HEK293 (cell line): ENCODE data around the gene VAV3.

Source experiments
- CTCF ChIA-PET: fragments of 350-600 bp; formaldehyde crosslinking; extraction: SDS; loops from one replicate; lab custom pipeline; 2021; ENCODE audit warnings: antibody characterized with exemption; lab: Yijun Ruan, JAX
- POLR2A ChIA-PET: fragments of 300-600 bp; formaldehyde crosslinking; extraction: SDS; loops from one replicate; lab custom pipeline; 2020; ENCODE audit warnings: antibody characterized with exemption, inconsistent platforms; lab: Yijun Ruan, JAX
- H3K27ac ChIP-seq: fragments of 200-500 bp; sonication (Bioruptor generic); 2 replicates; pipeline ENCODE4 v1.5.1; 2014; ENCODE audit warnings: low read depth, low read length, control low read depth, inconsistent platforms; ENCODE audit errors: extremely low read depth
- H3K36me3 ChIP-seq, 2 experiments: fragments of 200-500 bp in 1 of 2; sonication (Bioruptor generic) in 1 of 2; 1 replicate in 1 of 2; 2 replicates in 1 of 2; pipeline ENCODE4 v1.5.1; 2014 to 2017; ENCODE audit warnings: inconsistent platforms in 2 of 2, low read length in 2 of 2; ENCODE audit not compliant: control insufficient read depth in 2 of 2, insufficient read depth in 1 of 2
- H3K4me1 ChIP-seq: fragments of 200-500 bp; sonication (Bioruptor generic); 2 replicates; pipeline ENCODE4 v1.5.1; 2014; ENCODE audit warnings: mild to moderate bottlenecking, low read length, inconsistent platforms; ENCODE audit not compliant: control insufficient read depth, insufficient read depth
- H3K4me3 ChIP-seq: 2 replicates; pipeline ENCODE4 v1.5.1; 2011; ENCODE audit warnings: low read depth, mild to moderate bottlenecking, control low read depth, low read length, moderate library complexity
- H3K9me3 ChIP-seq: fragments of 200-500 bp; sonication (Bioruptor generic); 2 replicates; pipeline ENCODE4 v1.5.1; 2014; ENCODE audit warnings: low read depth, low read length, inconsistent platforms; ENCODE audit not compliant: control insufficient read depth, insufficient read depth
- BCL11A ChIP-seq: fragments of 450-650 bp; formaldehyde crosslinking; IDR thresholded peaks from 2 replicates; pipeline ENCODE4 v1.5.1; 2016; ENCODE audit warnings: low read depth, missing biosample characterization, missing genetic modification characterization
- EGR2 ChIP-seq: fragments of 450-650 bp; formaldehyde crosslinking; IDR thresholded peaks from 2 replicates; pipeline ENCODE4 v1.5.1; 2016; ENCODE audit warnings: low read depth, missing biosample characterization, missing genetic modification characterization
- ELK4 ChIP-seq: IDR thresholded peaks from 2 replicates; pipeline ENCODE4 v1.6.1; 2011; ENCODE audit warnings: mild to moderate bottlenecking, low read depth, low read length, borderline replicate concordance
- GFI1B ChIP-seq: fragments of 450-650 bp; formaldehyde crosslinking; IDR thresholded peaks from 2 replicates; pipeline ENCODE4 v1.5.1; 2016; ENCODE audit warnings: missing biosample characterization, missing genetic modification characterization
- HOXA7 ChIP-seq: sonication (generic); formaldehyde crosslinking; IDR thresholded peaks from 2 replicates; pipeline ENCODE4 v1.8.1; 2022; ENCODE audit warnings: missing genetic modification reagents, borderline replicate concordance
- KLF1 ChIP-seq: fragments of 450-650 bp; formaldehyde crosslinking; IDR thresholded peaks from 2 replicates; pipeline ENCODE4 v1.5.1; 2016; ENCODE audit warnings: missing biosample characterization, missing genetic modification characterization
- OSR2 ChIP-seq: fragments of 450-650 bp; formaldehyde crosslinking; IDR thresholded peaks from 2 replicates; pipeline ENCODE4 v1.5.1; 2016; ENCODE audit warnings: missing biosample characterization, missing genetic modification characterization
- REST ChIP-seq: fragments of 450-650 bp; formaldehyde crosslinking; IDR thresholded peaks from 2 replicates; pipeline ENCODE4 v1.5.1; 2016; ENCODE audit warnings: missing biosample characterization, missing genetic modification characterization
- SALL2 ChIP-seq: fragments of 450-650 bp; formaldehyde crosslinking; IDR thresholded peaks from 2 replicates; pipeline ENCODE4 v1.5.0; 2017; ENCODE audit warnings: missing biosample characterization, mild to moderate bottlenecking, missing genetic modification characterization, borderline replicate concordance
- SETDB1 ChIP-seq: IDR thresholded peaks from one replicate; pipeline ENCODE4 v1.6.1; 2017; ENCODE audit warnings: mild to moderate bottlenecking, low read length, moderate library complexity, mixed read lengths; ENCODE audit not compliant: insufficient read length
- SP3 ChIP-seq: fragments of 450-650 bp; formaldehyde crosslinking; IDR thresholded peaks from 2 replicates; pipeline ENCODE4 v1.5.1; 2016; ENCODE audit warnings: missing biosample characterization, missing genetic modification characterization
- ZBTB1 ChIP-seq: fragments of 450-650 bp; formaldehyde crosslinking; IDR thresholded peaks from 2 replicates; pipeline ENCODE4 v1.5.1; 2016; ENCODE audit warnings: missing biosample characterization, missing genetic modification characterization
- ZBTB21 ChIP-seq: fragments of 450-650 bp; formaldehyde crosslinking; IDR thresholded peaks from 2 replicates; pipeline ENCODE4 v1.5.1; 2017; ENCODE audit warnings: missing biosample characterization, missing genetic modification characterization
- ZBTB44 ChIP-seq: fragments of 450-650 bp; IDR thresholded peaks from 2 replicates; pipeline ENCODE4 v1.5.1; 2018; ENCODE audit warnings: missing biosample characterization, mild to moderate bottlenecking, missing genetic modification characterization
- ZBTB48 ChIP-seq: fragments of 450-650 bp; formaldehyde crosslinking; IDR thresholded peaks from 2 replicates; pipeline ENCODE4 v1.5.1; 2016; ENCODE audit warnings: missing biosample characterization, missing genetic modification characterization
- ZNF10 ChIP-seq: fragments of 450-650 bp; formaldehyde crosslinking; IDR thresholded peaks from 2 replicates; pipeline ENCODE4 v1.5.1; 2017; ENCODE audit warnings: missing biosample characterization, missing genetic modification characterization
- ZNF202 ChIP-seq: fragments of 450-650 bp; formaldehyde crosslinking; IDR thresholded peaks from 2 replicates; pipeline ENCODE4 v1.5.1; 2016; ENCODE audit warnings: missing biosample characterization, missing genetic modification characterization, borderline replicate concordance
- ZNF223 ChIP-seq: fragments of 450-650 bp; formaldehyde crosslinking; IDR thresholded peaks from 2 replicates; pipeline ENCODE4 v1.5.1; 2016; ENCODE audit warnings: missing biosample characterization, missing genetic modification characterization
- ZNF239 ChIP-seq: fragments of 450-650 bp; formaldehyde crosslinking; IDR thresholded peaks from 2 replicates; pipeline ENCODE4 v1.5.1; 2016; ENCODE audit warnings: missing biosample characterization, missing genetic modification characterization
- ZNF341 ChIP-seq: fragments of 450-650 bp; formaldehyde crosslinking; IDR thresholded peaks from 2 replicates; pipeline ENCODE4; 2016; ENCODE audit warnings: low read depth, missing biosample characterization, missing genetic modification characterization
- ZNF350 ChIP-seq: fragments of 450-650 bp; formaldehyde crosslinking; IDR thresholded peaks from 2 replicates; pipeline ENCODE4 v1.5.0; 2017; ENCODE audit warnings: missing biosample characterization, mild to moderate bottlenecking, missing genetic modification characterization
- ZNF510 ChIP-seq: fragments of 450-650 bp; formaldehyde crosslinking; IDR thresholded peaks from 2 replicates; pipeline ENCODE4 v1.5.1; 2018; ENCODE audit warnings: mild to moderate bottlenecking, missing genetic modification characterization, missing biosample characterization; ENCODE audit not compliant: insufficient replicate concordance
- ZNF544 ChIP-seq: fragments of 450-650 bp; formaldehyde crosslinking; IDR thresholded peaks from 2 replicates; pipeline ENCODE4 v1.5.0; 2017; ENCODE audit warnings: missing biosample characterization, missing genetic modification characterization
- ZNF585B ChIP-seq: fragments of 450-650 bp; formaldehyde crosslinking; IDR thresholded peaks from 2 replicates; pipeline ENCODE4 v1.5.1; 2016; ENCODE audit warnings: missing biosample characterization, missing genetic modification characterization
- ZNF600 ChIP-seq: fragments of 450-650 bp; formaldehyde crosslinking; IDR thresholded peaks from 2 replicates; pipeline ENCODE4 v1.5.1; 2016; ENCODE audit warnings: missing biosample characterization, missing genetic modification characterization
- ZNF664 ChIP-seq: fragments of 450-650 bp; formaldehyde crosslinking; IDR thresholded peaks from 2 replicates; pipeline ENCODE4 v1.5.1; 2016; ENCODE audit warnings: missing biosample characterization, missing genetic modification characterization
- ZNF692 ChIP-seq: fragments of 450-650 bp; formaldehyde crosslinking; IDR thresholded peaks from 2 replicates; pipeline ENCODE4 v1.5.1; 2016; ENCODE audit warnings: missing biosample characterization, missing genetic modification characterization
- ZNF785 ChIP-seq: fragments of 450-650 bp; formaldehyde crosslinking; IDR thresholded peaks from 2 replicates; pipeline ENCODE4 v1.5.1; 2016; ENCODE audit warnings: missing biosample characterization, missing genetic modification characterization
- ZNF792 ChIP-seq: fragments of 450-650 bp; formaldehyde crosslinking; IDR thresholded peaks from 2 replicates; pipeline ENCODE4 v1.5.1; 2016; ENCODE audit warnings: missing biosample characterization, missing genetic modification characterization
- ZSCAN16 ChIP-seq: fragments of 450-650 bp; formaldehyde crosslinking; IDR thresholded peaks from 2 replicates; pipeline ENCODE4 v1.5.1; 2016; ENCODE audit warnings: missing biosample characterization, missing genetic modification characterization

The VAV3 gene

GRCh38 chr1:107590087-107590486, 374.9 kb downstream of the VAV3 start:
- H3K36me3 ChIP-seq = no peaks in the 10 kb centered on the region
- 0 out of 2 replicates have a peak, but pooled peaks cover 6% of the 10 kb centered on the region for H3K4me1 ChIP-seq
- TF ChIP-seq REST (tag by site-specific recombination) (no peak), ZNF600 (no peak), GFI1B (no peak), SALL2 (tag by site-specific recombination) (no peak), ZNF341 (no peak), SP3 (no peak), ZNF202 (tag by site-specific recombination) (no peak), ZNF792 (tag by site-specific recombination) (no peak), ZBTB48 (tag by site-specific recombination) (no peak), ZNF785 (tag by site-specific recombination) (no peak), ZNF239 (tag by site-specific recombination) (no peak), ELK4 (no peak), ZNF10 (no peak), KLF1 (tag by site-specific recombination) (no peak), ZBTB44 (tag by site-specific recombination) (no peak)
- TF ChIP-seq, all 188 proteins: peak for 0
- ChIA-PET CTCF (no interaction called here), POLR2A (no interaction called here)
- H3K27ac ChIP-seq = no peak overlapping the region
- no peaks in the 10 kb centered on the region for H3K9me3 ChIP-seq
- no peak overlapping the region for H3K4me3 ChIP-seq

- H3K36me3 ChIP-seq = no peaks in the 10 kb centered on the region
- no peaks in the 10 kb centered on the region for H3K4me1 ChIP-seq
- H3K27ac ChIP-seq = no peak overlapping the region
- H3K4me3 ChIP-seq = no peak overlapping the region
- POLR2A ChIA-PET = no interaction called here
- CTCF ChIA-PET = no interaction called here
- H3K9me3 ChIP-seq = no peaks in the 10 kb centered on the region
- no peak for TF ChIP-seq SETDB1
- TF ChIP-seq OSR2 (tag by site-specific recombination) = no peak
- TF ChIP-seq ZNF692 = no peak
- no peak for TF ChIP-seq ZBTB1 (tag by site-specific recombination)
- TF ChIP-seq ZBTB21 (tag by site-specific recombination) = no peak
- no peak for TF ChIP-seq ZNF223 (tag by site-specific recombination)
- no peak for TF ChIP-seq HOXA7
- no peak for TF ChIP-seq ZSCAN16 (tag by site-specific recombination)
- TF ChIP-seq EGR2 = no peak
- no peak for TF ChIP-seq ZNF664 (tag by site-specific recombination)
- no peak for TF ChIP-seq BCL11A (tag by site-specific recombination)
- no peak for TF ChIP-seq ZNF544 (tag by site-specific recombination)
- TF ChIP-seq ZNF350 = no peak
- TF ChIP-seq ZNF585B (tag by site-specific recombination) = no peak
- no peak for TF ChIP-seq ZNF510 (tag by site-specific recombination)
These were observed 376.7 kb downstream of the VAV3 start for GRCh38 chr1:107588321-107588720.
